Measurements from ENCODE around the gene DYNC1LI1. TPM values are rescaled to one million over a fixed set of nuclear protein-coding genes. Genes with fewer than 3 reads are reported as not detected.

Gene DYNC1LI1
- 28.6 and 29.0 TPM in 2 replicates for total RNA-seq

DNA sequence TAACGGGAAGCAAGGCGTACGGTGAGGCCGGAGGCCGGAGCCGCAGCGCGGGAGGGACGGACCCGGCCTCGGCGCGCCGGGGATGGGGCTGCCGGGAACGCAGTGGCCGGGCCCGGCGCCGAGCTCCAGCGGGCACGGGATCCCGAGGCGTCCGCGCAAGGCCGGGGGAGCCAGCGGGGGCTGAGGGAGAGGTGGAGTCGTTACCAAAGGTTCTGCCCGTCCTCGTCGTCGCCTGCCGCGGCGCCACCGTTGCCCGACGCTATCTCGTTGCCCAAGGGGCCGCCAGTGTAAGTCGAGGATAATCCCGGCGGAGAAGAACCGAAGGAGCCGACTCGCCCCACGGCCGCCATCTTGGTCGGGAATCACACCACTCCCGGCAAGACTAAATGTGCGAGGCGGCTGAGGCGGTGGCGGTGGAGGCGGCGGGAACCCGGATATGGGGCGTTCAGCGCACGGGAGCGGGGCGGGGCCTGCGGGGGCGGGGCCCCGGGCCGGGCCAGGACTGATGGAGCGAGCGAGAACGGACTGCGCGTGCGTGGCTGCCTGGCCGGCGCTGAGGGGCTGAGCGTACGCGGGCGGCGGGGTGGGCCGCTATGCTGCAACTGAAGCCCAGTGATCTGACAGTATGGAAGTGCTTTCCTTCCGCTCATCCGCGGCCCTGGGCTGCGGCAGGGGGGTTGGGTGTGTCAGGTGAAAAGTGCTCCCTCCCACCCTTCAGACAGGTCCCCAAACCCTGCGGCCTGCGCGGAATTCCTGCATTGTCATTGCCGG, at the start of gene DYNC1LI1:
TSS of gene DYNC1LI1 (minus strand) at position 438 of the 771 bp plus-strand sequence. CDS start at position 350, 88 bp downstream.
- intact Hi-C loops (cut with micrococcal nuclease), result loop anchor here (1.0 to 5.0 kb wide), 15 partner anchors 8 to 1228 kb away; partner anchors contain the start of genes CMTM6, CMTM7, CNOT10 and GLB1

DNA sequence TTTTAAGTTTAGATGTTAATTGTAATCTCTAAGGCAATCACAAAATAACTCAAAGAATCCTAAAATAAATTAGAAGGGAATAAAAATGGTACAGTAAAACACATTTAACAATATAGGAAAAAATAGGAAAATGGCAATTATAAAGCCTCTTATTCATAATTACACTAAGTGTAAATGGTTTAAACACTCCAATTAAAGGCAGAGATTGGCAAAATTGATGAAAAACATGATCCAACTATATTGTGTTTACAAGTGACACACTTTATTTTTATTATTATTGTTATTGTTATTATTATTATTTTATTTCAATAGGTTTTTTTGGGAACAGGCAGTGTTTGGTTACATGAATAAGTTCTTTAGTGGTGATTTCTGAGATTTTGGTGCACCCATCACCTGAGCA, 48.7 kb upstream of the DYNC1LI1 start:
- intact Hi-C loops (cut with micrococcal nuclease), result no loop called here

DNA sequence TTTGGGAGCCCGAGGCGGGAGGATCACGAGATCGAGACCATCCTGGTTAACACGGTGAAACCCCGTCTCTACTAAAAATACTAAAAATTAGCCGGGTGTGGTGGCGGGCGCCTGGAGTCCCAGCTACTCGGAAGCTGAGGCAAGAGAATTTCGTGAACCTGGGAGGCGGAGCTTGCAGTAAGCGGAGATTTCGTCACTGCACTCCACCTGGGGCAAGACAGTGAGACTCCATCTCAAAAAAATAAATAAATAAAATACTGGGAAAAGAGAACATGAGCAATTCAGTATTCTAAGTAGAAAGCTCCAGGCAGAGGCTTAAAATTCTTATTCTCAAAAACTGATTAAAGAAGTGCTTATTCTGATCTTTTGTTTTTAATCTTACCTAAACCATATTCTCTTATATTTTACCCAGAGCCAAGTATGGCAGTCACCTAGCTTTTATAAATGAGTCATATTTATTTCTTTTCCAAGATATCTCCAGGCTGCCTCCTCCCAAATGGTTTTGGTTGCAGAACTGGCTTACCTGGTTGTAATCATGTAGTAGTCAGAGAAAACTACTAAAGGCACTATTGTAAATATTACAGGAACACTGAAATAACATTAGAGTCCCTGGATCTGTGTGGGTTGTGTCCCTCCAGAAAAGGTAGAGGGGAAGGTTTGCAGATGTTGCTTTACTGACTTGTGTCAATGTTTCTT, 45.8 kb upstream of the DYNC1LI1 start:
- intact Hi-C loops (cut with micrococcal nuclease), result no loop called here

GRCh38 chr3:32614956-32615355, 44.3 kb upstream of the DYNC1LI1 start:
- intact Hi-C loops (cut with micrococcal nuclease), result no loop called here

GRCh38 chr3:32613183-32613582, 42.5 kb upstream of the DYNC1LI1 start:
- intact Hi-C loops (cut with micrococcal nuclease), result no loop called here

- intact Hi-C loops (cut with micrococcal nuclease), result no loop called here
Observed at GRCh38 chr3:32612547-32612946, 41.9 kb upstream of the DYNC1LI1 start.

DNA sequence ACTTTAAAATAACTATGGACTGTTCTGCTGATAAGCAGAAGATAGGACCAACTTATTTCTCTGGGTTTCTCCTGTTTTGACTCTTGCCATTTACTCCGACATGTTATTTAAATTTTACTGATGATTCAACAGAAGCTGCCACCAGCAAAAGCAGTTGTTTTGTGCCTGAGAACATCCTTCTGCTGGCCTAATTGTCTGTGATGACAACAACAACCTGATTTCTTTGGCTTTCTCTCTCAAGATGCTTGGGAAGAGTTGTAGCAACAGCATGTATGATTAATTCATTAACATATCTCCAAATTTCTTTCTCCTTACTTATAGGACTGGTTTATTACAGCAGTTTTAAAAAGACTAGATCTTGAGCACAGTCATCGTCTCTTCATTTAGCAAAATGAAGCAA, 36.9 kb upstream of the DYNC1LI1 start:
- intact Hi-C loops (cut with micrococcal nuclease), result no loop called here

GRCh38 chr3:32606960-32607359, 36.3 kb upstream of the DYNC1LI1 start:
- intact Hi-C loops (cut with micrococcal nuclease), result no loop called here

DNA sequence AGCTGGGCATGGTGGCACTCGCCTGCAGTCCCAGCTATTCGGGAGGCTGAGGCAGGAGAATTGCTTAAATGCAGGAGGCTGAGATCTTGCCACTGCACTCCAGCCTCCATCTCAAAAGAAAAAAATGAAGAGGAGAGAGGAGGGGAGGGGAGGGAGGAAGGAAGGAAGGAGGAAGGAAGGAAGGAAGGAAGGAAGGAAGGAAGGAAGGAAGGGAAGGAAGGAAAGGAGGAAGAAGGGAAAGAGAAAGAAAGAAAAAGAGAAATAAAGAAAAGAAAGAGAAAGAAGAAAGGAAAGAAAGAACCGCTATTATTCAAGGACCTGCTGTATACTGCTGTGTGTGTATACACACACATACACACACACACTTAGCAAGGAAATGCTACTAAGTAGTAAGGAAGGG, 35.6 kb upstream of the DYNC1LI1 start:
- intact Hi-C loops (cut with micrococcal nuclease), result no loop called here

GRCh38 chr3:32603064-32603463, 32.4 kb upstream of the DYNC1LI1 start:
- intact Hi-C loops (cut with micrococcal nuclease), result no loop called here

- intact Hi-C loops (cut with micrococcal nuclease), result no loop called here
Observed at GRCh38 chr3:32602206-32602605, 31.5 kb upstream of the DYNC1LI1 start.

DNA sequence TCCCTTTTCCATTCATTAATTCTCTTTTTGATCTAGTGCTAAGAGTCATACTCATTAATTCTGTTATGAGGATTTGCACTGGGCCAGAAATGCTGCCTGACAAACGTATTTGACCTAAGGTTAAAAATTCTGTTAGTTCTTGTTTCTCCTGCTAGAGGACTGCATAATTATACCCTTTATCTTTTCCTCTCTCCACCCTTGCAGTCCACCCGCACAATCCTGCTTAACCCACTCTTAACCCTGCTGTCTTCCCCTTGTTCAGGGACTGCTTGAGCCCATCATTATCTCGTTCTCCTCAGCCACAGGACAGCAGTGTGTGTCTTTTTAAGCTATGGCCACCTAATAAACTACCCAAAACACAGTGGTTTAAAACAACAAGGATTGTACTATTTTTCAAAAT, 31.1 kb upstream of the DYNC1LI1 start:
- intact Hi-C loops (cut with micrococcal nuclease), result no loop called here

DNA sequence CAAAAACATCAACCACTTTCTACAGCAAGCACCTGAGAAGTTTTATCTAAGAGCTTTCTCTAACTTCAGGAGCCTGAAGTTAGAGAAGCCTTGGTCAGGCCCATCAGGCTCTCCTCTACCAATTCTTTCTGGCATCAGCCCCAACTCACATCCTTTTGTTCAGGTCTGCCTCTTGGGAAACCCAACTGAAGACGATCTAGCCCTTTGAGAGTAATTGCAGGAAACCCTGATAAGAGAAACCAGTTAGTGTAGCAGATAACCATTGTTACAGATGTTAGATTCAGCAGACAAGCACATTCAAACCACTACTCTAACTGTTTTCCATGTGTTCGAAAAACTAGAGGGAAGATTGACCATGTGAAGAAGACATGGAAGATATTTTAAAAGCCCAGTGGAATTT, 27.0 kb upstream of the DYNC1LI1 start:
- intact Hi-C loops (cut with micrococcal nuclease), result no loop called here

DNA sequence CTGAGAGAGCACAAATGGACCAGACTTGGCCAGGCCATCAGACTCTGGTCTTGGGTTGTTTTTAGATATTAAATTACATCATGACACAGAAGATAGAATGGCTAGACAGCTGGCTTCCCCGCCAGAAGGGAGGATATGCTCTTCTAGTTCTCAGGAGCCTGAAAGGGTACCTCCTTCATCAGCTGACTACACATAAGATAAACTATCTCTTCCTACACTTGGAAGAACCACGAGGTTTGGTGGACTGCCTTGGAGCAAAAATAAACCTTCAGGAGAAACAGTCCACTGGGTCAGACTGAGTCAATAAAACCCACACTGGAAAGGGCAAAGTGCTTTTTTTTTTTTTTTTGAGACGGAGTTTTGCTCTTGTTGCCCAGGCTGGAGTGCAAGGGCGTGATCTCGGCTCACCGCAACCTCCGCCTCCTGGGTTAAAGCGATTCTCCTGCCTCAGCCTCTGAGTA, 26.3 kb upstream of the DYNC1LI1 start:
- intact Hi-C loops (cut with micrococcal nuclease), result no loop called here

GRCh38 chr3:32596282-32596908, 25.7 kb upstream of the DYNC1LI1 start:
- intact Hi-C loops (cut with micrococcal nuclease), result no loop called here

GRCh38 chr3:32595323-32595722, 24.7 kb upstream of the DYNC1LI1 start:
- intact Hi-C loops (cut with micrococcal nuclease), result no loop called here

GRCh38 chr3:32593903-32594525, 23.4 kb upstream of the DYNC1LI1 start:
- intact Hi-C loops (cut with micrococcal nuclease), result no loop called here

- intact Hi-C loops (cut with micrococcal nuclease), result no loop called here
Observed at GRCh38 chr3:32592696-32593353, 22.2 kb upstream of the DYNC1LI1 start.

GRCh38 chr3:32592011-32592410, 21.4 kb upstream of the DYNC1LI1 start:
- intact Hi-C loops (cut with micrococcal nuclease), result no loop called here

- intact Hi-C loops (cut with micrococcal nuclease), result no loop called here
Observed at GRCh38 chr3:32591186-32591585, 20.5 kb upstream of the DYNC1LI1 start.

DNA sequence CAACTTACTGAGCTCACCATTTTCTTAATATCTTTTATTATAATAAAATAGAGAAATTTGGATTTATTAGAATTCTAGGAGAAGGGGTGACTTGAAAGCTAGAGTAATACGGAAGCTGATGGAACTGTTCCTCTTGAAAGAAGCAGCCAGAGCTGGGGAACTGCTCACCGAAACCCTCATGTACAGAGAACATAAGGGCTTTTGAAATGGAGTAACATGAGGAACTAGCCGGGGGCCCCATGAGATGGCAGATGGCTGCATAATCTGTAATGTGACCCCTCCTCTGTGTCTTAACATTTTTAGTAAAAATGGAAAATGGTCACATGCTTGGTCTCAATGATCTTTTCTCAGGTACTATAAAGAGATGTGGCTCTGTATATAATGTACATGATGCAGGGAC, 15.7 kb upstream of the DYNC1LI1 start:
- intact Hi-C loops (cut with micrococcal nuclease), result loop anchor here (5.0 kb wide), 1 partner anchor 74 kb away; no protein-coding TSS in a partner anchor
